Kidney epithelial cell (primary cell): Measurements from ENCODE around the gene MIOS. TPM values are rescaled to one million over a fixed set of nuclear protein-coding genes. Genes with fewer than 3 reads are reported as not detected.

ENCODE experiments used
- DNase-seq: peaks from one replicate; pipeline ENCODE4 v3.0.0-alpha.2; 2010; ENCODE audit warnings: low read depth
- H3K27me3 ChIP-seq: 2 replicates; pipeline ENCODE4 v1.6.0; 2011; ENCODE audit warnings: low read length; ENCODE audit not compliant: control insufficient read depth, insufficient read depth
- H3K36me3 ChIP-seq: 2 replicates; pipeline ENCODE4 v1.5.1; 2011; ENCODE audit warnings: low read length; ENCODE audit not compliant: control insufficient read depth, insufficient read depth
- H3K4me3 ChIP-seq: 2 replicates; pipeline ENCODE4 v1.5.1; 2011; ENCODE audit warnings: low read depth, mild to moderate bottlenecking, control low read depth, low read length
- CTCF ChIP-seq: IDR thresholded peaks from 2 replicates; pipeline ENCODE4 v1.5.1; 2011; ENCODE audit warnings: mild to moderate bottlenecking, moderate library complexity, low read length, control low read depth, inconsistent platforms; ENCODE audit not compliant: insufficient read depth, poor library complexity, severe bottlenecking
- total RNA-seq: library from RNA; depleted of rRNA; stranded (reverse); fragments of >200 nt; gene quantifications from 2 replicates; pipeline ENCODE4 v1.2.3, GENCODE V29; 2015

Gene MIOS
- 35.0 and 41.9 TPM in 2 replicates for total RNA-seq

- H3K36me3 ChIP-seq, result no peaks in the 10 kb centered on the region
- H3K4me3 ChIP-seq, result peak within 1 kb of the TSS; percentile 52
- no peak for TF ChIP-seq CTCF
- no peaks in the 10 kb centered on the region for H3K27me3 ChIP-seq
- no peak for DNase-seq
Observed at GRCh38 chr7:7566651-7567611, at the start of gene MIOS. MIOS (plus strand) TSS chr7:7566884; CDS start chr7:7572476, 5,592 bp downstream.

- Histone ChIP-seq H3K4me3 (no peak overlapping the region), H3K36me3 (no peaks in the 10 kb centered on the region), H3K27me3 (no peaks in the 10 kb centered on the region)
- DNase-seq, result no peak
- TF ChIP-seq CTCF, result no peak
Observed at GRCh38 chr7:7517754-7518153, 48.9 kb upstream of the MIOS start.

GRCh38 chr7:7519056-7519455 lies 47.6 kb upstream of the MIOS start:
- H3K27me3 ChIP-seq, result no peaks in the 10 kb centered on the region
- no peaks in the 10 kb centered on the region for H3K36me3 ChIP-seq
- TF ChIP-seq CTCF, result no peak
- no peak overlapping the region for H3K4me3 ChIP-seq
- DNase-seq, result no peak

GRCh38 chr7:7519528-7519927 lies 47.2 kb upstream of the MIOS start:
- no peak for TF ChIP-seq CTCF
- Histone ChIP-seq H3K27me3 (no peaks in the 10 kb centered on the region), H3K36me3 (no peaks in the 10 kb centered on the region), H3K4me3 (no peak overlapping the region)
- DNase-seq, result no peak

GRCh38 chr7:7521259-7521658 lies 45.4 kb upstream of the MIOS start:
- no peaks in the 10 kb centered on the region for H3K27me3 ChIP-seq
- no peak for DNase-seq
- no peak for TF ChIP-seq CTCF
- no peak overlapping the region for H3K4me3 ChIP-seq
- H3K36me3 ChIP-seq, result no peaks in the 10 kb centered on the region

GRCh38 chr7:7522421-7522820 lies 44.3 kb upstream of the MIOS start:
- TF ChIP-seq CTCF, result no peak
- no peak for DNase-seq
- Histone ChIP-seq H3K36me3 (no peaks in the 10 kb centered on the region), H3K27me3 (no peaks in the 10 kb centered on the region), H3K4me3 (no peak overlapping the region)
